Stromal cell of bone marrow (primary cell): Measurements from ENCODE around the gene HTR1E.
A peak's percentile ranks its signal among the peaks of the same experiment; 100 is the strongest.
"Not testable (repeated sequence)": the region's sequence is repeated elsewhere in the genome, so short reads cannot be mapped to it uniquely, and the experiment has no call there.

Experiments used
- DNase-seq: peaks from one replicate; pipeline ENCODE4 v3.0.0-alpha.2; 2012; ENCODE audit warnings: low read depth

The HTR1E gene

GRCh38 chr6:86978251-86978650 lies 40.9 kb downstream of the HTR1E start:
- no peak for DNase-seq

GRCh38 chr6:87001494-87001893 lies 64.2 kb downstream of the HTR1E start:
- DNase-seq = no peak

- not testable (repeated sequence) for DNase-seq
These were observed 65.1 kb downstream of the HTR1E start for GRCh38 chr6:87002391-87002790.

DNA sequence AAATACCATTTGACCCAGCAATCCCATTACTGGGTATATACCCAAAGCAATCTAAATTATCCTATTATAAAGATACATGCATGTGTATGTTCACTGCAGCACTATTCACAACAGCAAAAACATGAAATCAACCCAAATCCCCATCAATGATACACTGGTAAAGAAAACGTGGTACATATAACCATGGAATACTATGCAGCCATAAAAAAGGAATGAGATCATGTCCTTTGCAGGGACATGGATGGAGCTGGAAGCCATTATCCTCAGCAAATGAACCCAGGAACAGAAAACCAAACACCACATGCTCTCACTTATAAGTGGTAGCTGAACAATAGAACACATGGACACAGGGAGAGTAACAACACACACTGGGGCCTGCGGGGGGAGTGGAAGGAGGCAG lies 69.2 kb downstream of the HTR1E start:
- not testable (repeated sequence) for DNase-seq

DNA sequence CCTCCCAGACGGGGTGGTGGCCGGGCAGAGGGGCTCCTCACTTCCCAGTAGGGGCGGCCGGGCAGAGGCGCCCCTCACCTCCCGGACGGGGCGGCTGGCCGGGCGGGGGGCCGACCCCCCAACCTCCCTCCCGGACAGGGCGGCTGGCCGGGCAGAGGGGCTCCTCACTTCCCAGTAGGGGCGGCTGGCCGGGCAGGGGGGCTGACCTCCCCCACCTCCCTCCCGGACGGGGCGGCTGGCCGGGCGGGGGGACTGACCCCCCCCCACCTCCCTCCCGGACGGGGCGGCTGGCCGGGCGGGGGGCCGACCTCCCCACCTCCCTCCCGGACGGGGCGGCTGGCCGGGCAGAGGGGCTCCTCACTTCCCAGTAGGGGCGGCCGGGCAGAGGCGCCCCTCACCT lies 72.3 kb downstream of the HTR1E start:
- DNase-seq = not testable (repeated sequence)

GRCh38 chr6:87012035-87012434 lies 74.7 kb downstream of the HTR1E start:
- no peak for DNase-seq

- no peak for DNase-seq
These were observed 75.4 kb downstream of the HTR1E start for GRCh38 chr6:87012743-87013142.

GRCh38 chr6:87016772-87017171 lies 79.4 kb downstream of the HTR1E start:
- no peak for DNase-seq

GRCh38 chr6:87027021-87027420 lies 89.7 kb downstream of the HTR1E start:
- DNase-seq = no peak

- DNase-seq = peak; percentile 21
These were observed 92.5 kb downstream of the HTR1E start for GRCh38 chr6:87029711-87030314.

GRCh38 chr6:87040729-87041128 lies 103.4 kb downstream of the HTR1E start:
- DNase-seq = no peak

GRCh38 chr6:87045521-87046075 lies 108.3 kb downstream of the HTR1E start:
- DNase-seq = no peak

GRCh38 chr6:87049779-87050178 lies 112.5 kb downstream of the HTR1E start:
- DNase-seq = no peak

DNA sequence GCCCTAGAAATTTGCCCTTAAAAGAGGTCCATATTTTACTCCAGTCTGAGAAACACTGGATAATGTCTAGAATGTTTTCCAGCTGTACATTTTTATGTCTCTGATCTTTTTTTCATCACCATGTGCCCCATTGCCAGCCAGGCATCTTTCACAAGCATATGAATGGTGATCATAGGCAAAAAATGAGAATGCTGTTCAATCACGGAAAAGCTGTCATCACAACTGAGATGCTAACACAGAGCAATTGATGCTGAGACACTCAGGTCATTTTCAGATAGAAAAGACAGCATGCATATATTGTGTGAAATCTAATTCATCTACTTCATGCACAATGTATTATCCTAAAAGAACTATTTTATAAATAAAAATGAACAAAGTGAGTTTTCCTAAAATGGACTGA lies 116.0 kb downstream of the HTR1E start:
- no peak for DNase-seq

- no peak for DNase-seq
These were observed 117.0 kb downstream of the HTR1E start for GRCh38 chr6:87054143-87054833.

- DNase-seq = no peak
These were observed 122.6 kb downstream of the HTR1E start for GRCh38 chr6:87059943-87060342.

DNA sequence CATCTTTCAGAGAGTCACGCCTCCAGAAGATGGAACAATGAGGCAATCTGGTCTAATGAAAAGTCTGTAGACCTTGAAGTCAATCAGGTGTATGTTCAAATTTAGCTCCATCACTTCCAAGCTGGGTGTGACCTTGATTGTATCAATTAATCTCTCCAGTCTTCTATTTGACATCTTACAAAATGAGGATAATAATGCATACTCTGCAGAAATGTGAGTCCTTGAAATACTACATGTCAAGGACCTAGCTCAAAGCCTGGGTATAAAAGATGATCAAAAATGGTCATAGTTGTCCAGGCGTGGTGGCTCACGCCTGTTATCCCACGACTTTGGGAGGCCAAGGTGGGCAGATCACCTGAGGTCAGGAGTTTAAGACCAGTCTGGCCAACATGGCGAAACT lies 127.8 kb downstream of the HTR1E start:
- no peak for DNase-seq
